ENCODE measurements around the gene CIRBP. TPM values are rescaled to one million over a fixed set of nuclear protein-coding genes. Genes with fewer than 3 reads are reported as not detected.

The CIRBP gene
- total and polyA plus RNA-seq, 2 of the 13 experiments (the other 11 are each of a cell fraction or from before 2014, with no cell fraction given) = 133 to 140 TPM

GRCh38 chr19:1315470-1316166, 46.5 kb downstream of the CIRBP start (continued):
- TF ChIP-seq, protein P1, sequence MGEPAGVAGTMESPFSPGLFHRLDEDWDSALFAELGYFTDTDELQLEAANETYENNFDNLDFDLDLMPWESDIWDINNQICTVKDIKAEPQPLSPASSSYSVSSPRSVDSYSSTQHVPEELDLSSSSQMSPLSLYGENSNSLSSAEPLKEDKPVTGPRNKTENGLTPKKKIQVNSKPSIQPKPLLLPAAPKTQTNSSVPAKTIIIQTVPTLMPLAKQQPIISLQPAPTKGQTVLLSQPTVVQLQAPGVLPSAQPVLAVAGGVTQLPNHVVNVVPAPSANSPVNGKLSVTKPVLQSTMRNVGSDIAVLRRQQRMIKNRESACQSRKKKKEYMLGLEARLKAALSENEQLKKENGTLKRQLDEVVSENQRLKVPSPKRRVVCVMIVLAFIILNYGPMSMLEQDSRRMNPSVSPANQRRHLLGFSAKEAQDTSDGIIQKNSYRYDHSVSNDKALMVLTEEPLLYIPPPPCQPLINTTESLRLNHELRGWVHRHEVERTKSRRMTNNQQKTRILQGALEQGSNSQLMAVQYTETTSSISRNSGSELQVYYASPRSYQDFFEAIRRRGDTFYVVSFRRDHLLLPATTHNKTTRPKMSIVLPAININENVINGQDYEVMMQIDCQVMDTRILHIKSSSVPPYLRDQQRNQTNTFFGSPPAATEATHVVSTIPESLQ (CRISPR knock-in tag; conservative IDR thresholded peaks at IDR 0.05) = 0 out of 2 replicates have a peak, but pooled peaks have one; percentile 76
- TF ChIP-seq ARHGAP35 (CRISPR knock-in tag; IDR thresholded peaks at IDR 0.05; ENCODE audit: borderline replicate concordance) = no peak
- no peak for TF ChIP-seq NR2F1 (CRISPR knock-in tag; IDR thresholded peaks at IDR 0.05)
- no peak for TF ChIP-seq ZSCAN20 (CRISPR knock-in tag; IDR thresholded peaks at IDR 0.05; ENCODE audit: borderline replicate concordance)
- peak; percentile 59; the same call in 1 of the 2 replicates for TF ChIP-seq ZMYM3 (CRISPR knock-in tag; IDR thresholded peaks at IDR 0.05)
- no peak for TF ChIP-seq ZNF569 (CRISPR knock-in tag; IDR thresholded peaks at IDR 0.05; ENCODE audit: borderline replicate concordance)
- no peak for TF ChIP-seq ZNF747 (CRISPR knock-in tag; IDR thresholded peaks at IDR 0.05; ENCODE audit: borderline replicate concordance)
- TF ChIP-seq NFKB2 (CRISPR knock-in tag; IDR thresholded peaks at IDR 0.05; ENCODE audit: borderline replicate concordance) = no peak
- TF ChIP-seq TOPORS (CRISPR knock-in tag; IDR thresholded peaks at IDR 0.05) = 0 out of 2 replicates have a peak, but pooled peaks have one; percentile 35
- no peak for TF ChIP-seq TBX3 (IDR thresholded peaks at IDR 0.05; ENCODE audit: borderline replicate concordance)
- no peak for TF ChIP-seq JUN (CRISPR knock-in tag; IDR thresholded peaks at IDR 0.05)
- TF ChIP-seq ZNF318 (CRISPR knock-in tag; IDR thresholded peaks at IDR 0.05) = 0 out of 2 replicates have a peak, but pooled peaks have one; percentile 36
- TF ChIP-seq ARNT2 (CRISPR knock-in tag; IDR thresholded peaks at IDR 0.05; ENCODE audit: low read depth) = peak; percentile 75
- TF ChIP-seq FOSL2 (CRISPR knock-in tag; IDR thresholded peaks at IDR 0.05) = peak; percentile 42; the same call in 1 of the 2 replicates
- no peak for TF ChIP-seq NFE2L2 (IDR thresholded peaks at IDR 0.05; ENCODE audit: low read length)
- TF ChIP-seq ISL2 (CRISPR knock-in tag; IDR thresholded peaks at IDR 0.05) = no peak
- no peak for TF ChIP-seq ZNF138 (CRISPR knock-in tag; IDR thresholded peaks at IDR 0.05; ENCODE audit: low read depth)

All from HepG2 (cell line).